Measurements from ENCODE around the gene RAI14. TPM values are rescaled to one million over a fixed set of nuclear protein-coding genes. Genes with fewer than 3 reads are reported as not detected.
A peak's percentile ranks its signal among the peaks of the same experiment; 100 is the strongest.

The RAI14 gene
- total RNA-seq, 1 donor from 2014 or later, result 92.7 TPM

- H3K4me1 Mint-ChIP-seq, result peaks cover 25% of the 10 kb centered on the region
- peaks cover 2% of the 10 kb centered on the region for H3K36me3 Mint-ChIP-seq (ENCODE audit: low read depth)
- no peak for TF ChIP-seq CTCF (conservative IDR thresholded peaks at IDR 0.05)
- H3K4me3 Mint-ChIP-seq, result peak within 1 kb of the TSS; percentile 93
- no peaks in the 10 kb centered on the region for H3K9me3 Mint-ChIP-seq
- H3K27ac Mint-ChIP-seq (ENCODE audit: unreplicated experiment), result peak within 1 kb of the TSS; percentile 97
- no peaks in the 10 kb centered on the region for H3K27me3 Mint-ChIP-seq (ENCODE audit: low read depth)
- peak; percentile 79 for DNase-seq (ENCODE audit: low read depth, low spot score)
Measured at GRCh38 chr5:34838785-34839714, 182.9 kb downstream of the RAI14 start, which contains the start of gene TTC23L. TTC23L (plus strand) TSS chr5:34839164; CDS start chr5:34840672, 1,508 bp downstream.

- no peak overlapping the region for H3K27ac Mint-ChIP-seq (ENCODE audit: unreplicated experiment)
- H3K36me3 Mint-ChIP-seq (ENCODE audit: low read depth), result peaks cover 5% of the 10 kb centered on the region
- H3K4me1 Mint-ChIP-seq, result peaks cover 16% of the 10 kb centered on the region
- no peaks in the 10 kb centered on the region for H3K9me3 Mint-ChIP-seq
- no peak for DNase-seq (ENCODE audit: low read depth, low spot score)
- H3K27me3 Mint-ChIP-seq (ENCODE audit: low read depth), result no peaks in the 10 kb centered on the region
- TF ChIP-seq CTCF (conservative IDR thresholded peaks at IDR 0.05), result no peak
- peak overlapping the region; percentile 68 for H3K4me3 Mint-ChIP-seq
Measured at GRCh38 chr5:34841816-34842215, 185.7 kb downstream of the RAI14 start.

- H3K36me3 Mint-ChIP-seq (ENCODE audit: low read depth), result peaks cover 5% of the 10 kb centered on the region
- DNase-seq (ENCODE audit: low read depth, low spot score), result no peak
- H3K4me1 Mint-ChIP-seq, result peaks cover 16% of the 10 kb centered on the region
- H3K27me3 Mint-ChIP-seq (ENCODE audit: low read depth), result no peaks in the 10 kb centered on the region
- no peak overlapping the region for H3K27ac Mint-ChIP-seq (ENCODE audit: unreplicated experiment)
- H3K9me3 Mint-ChIP-seq, result no peaks in the 10 kb centered on the region
- TF ChIP-seq CTCF (conservative IDR thresholded peaks at IDR 0.05), result no peak
- H3K4me3 Mint-ChIP-seq, result no peak overlapping the region
Measured at GRCh38 chr5:34842554-34842953, 186.4 kb downstream of the RAI14 start.

- no peak for TF ChIP-seq CTCF (conservative IDR thresholded peaks at IDR 0.05)
- no peaks in the 10 kb centered on the region for H3K9me3 Mint-ChIP-seq
- peaks cover 7% of the 10 kb centered on the region for H3K36me3 Mint-ChIP-seq (ENCODE audit: low read depth)
- H3K27ac Mint-ChIP-seq (ENCODE audit: unreplicated experiment), result no peak overlapping the region
- DNase-seq (ENCODE audit: low read depth, low spot score), result no peak
- peak overlapping the region; percentile 3 for H3K4me3 Mint-ChIP-seq
- H3K4me1 Mint-ChIP-seq, result peaks cover 10% of the 10 kb centered on the region
- no peaks in the 10 kb centered on the region for H3K27me3 Mint-ChIP-seq (ENCODE audit: low read depth)
Measured at GRCh38 chr5:34843497-34843896, 187.4 kb downstream of the RAI14 start.

GRCh38 chr5:34844106-34844505, 188.0 kb downstream of the RAI14 start:
- no peaks in the 10 kb centered on the region for H3K27me3 Mint-ChIP-seq (ENCODE audit: low read depth)
- H3K4me1 Mint-ChIP-seq, result peaks cover 6% of the 10 kb centered on the region
- no peak for DNase-seq (ENCODE audit: low read depth, low spot score)
- no peak overlapping the region for H3K4me3 Mint-ChIP-seq
- H3K9me3 Mint-ChIP-seq, result no peaks in the 10 kb centered on the region
- no peak for TF ChIP-seq CTCF (conservative IDR thresholded peaks at IDR 0.05)
- H3K27ac Mint-ChIP-seq (ENCODE audit: unreplicated experiment), result no peak overlapping the region
- H3K36me3 Mint-ChIP-seq (ENCODE audit: low read depth), result peaks cover 8% of the 10 kb centered on the region

Measured in neural crest cell (in vitro differentiated cells).